IMR-90 (cell line): Measurements from ENCODE around the gene ZNF385B. TPM values are rescaled to one million over a fixed set of nuclear protein-coding genes. Genes with fewer than 3 reads are reported as not detected.

Experiments used
- ATAC-seq: fragments of 200-7000 bp; cut with Tn5 transposase; 2 replicates; pipeline ENCODE4 v1.9.1; 2020; ENCODE audit warnings: low read depth, mild to moderate bottlenecking, moderate library complexity
- BruUV-seq: library from RNA; stranded (reverse); fragments of 400-500 nt; replicated peaks from 2 replicates; lab custom pipeline; 2021; lab: Mats Ljungman, UMichigan
- CTCF ChIA-PET: fragments of 300-600 bp; formaldehyde crosslinking; extraction: SDS; loops from one replicate; lab custom pipeline; 2021; ENCODE audit warnings: antibody characterized with exemption; lab: Yijun Ruan, JAX
- POLR2A ChIA-PET: fragments of 300-600 bp; sonication (Branson Sonifier 250); formaldehyde crosslinking; loops from one replicate; lab custom pipeline; 2022; ENCODE audit warnings: antibody characterized with exemption; ENCODE audit not compliant: unreplicated experiment; lab: Charles Lee
- DNase-seq: peaks from one replicate; pipeline ENCODE4 v3.0.0; 2013
- H2AFZ ChIP-seq: replicated peaks from 2 replicates; pipeline ENCODE3; 2013; ENCODE audit warnings: low read length, mild to moderate bottlenecking; ENCODE audit not compliant: poor library complexity
- H2AK5ac ChIP-seq: 2 replicates; pipeline ENCODE4 v1.6.1; 2013; ENCODE audit warnings: low read depth, low read length, inconsistent platforms
- H2AK9ac ChIP-seq: replicated peaks from 2 replicates; pipeline ENCODE3; 2013; ENCODE audit warnings: mild to moderate bottlenecking, low read depth, low read length, moderate library complexity; ENCODE audit not compliant: poor library complexity
- H2BK120ac ChIP-seq: 2 replicates; pipeline ENCODE4 v1.6.1; 2013; ENCODE audit warnings: low read depth, low read length, inconsistent platforms
- H2BK15ac ChIP-seq: 3 replicates; pipeline ENCODE4 v1.6.1; 2013; ENCODE audit warnings: low read depth, low read length, inconsistent platforms
- H2BK20ac ChIP-seq: 2 replicates; pipeline ENCODE4 v1.6.1; 2013; ENCODE audit warnings: low read depth, mild to moderate bottlenecking, inconsistent platforms, low read length, moderate library complexity
- H2BK5ac ChIP-seq: 2 replicates; pipeline ENCODE4 v1.6.1; 2013; ENCODE audit warnings: mild to moderate bottlenecking, low read depth, low read length, inconsistent platforms; ENCODE audit not compliant: poor library complexity, severe bottlenecking
- H3K14ac ChIP-seq: replicated peaks from 2 replicates; pipeline ENCODE4 v1.6.1; 2013; ENCODE audit warnings: low read depth, low read length, inconsistent platforms
- H3K18ac ChIP-seq: 2 replicates; pipeline ENCODE4 v1.6.1; 2013; ENCODE audit warnings: low read depth, low read length, control low read depth
- H3K23ac ChIP-seq: 2 replicates; pipeline ENCODE4 v1.6.1; 2013; ENCODE audit warnings: low read depth, low read length, inconsistent platforms
- H3K27ac ChIP-seq: 2 replicates; pipeline ENCODE4 v1.5.1; 2013; ENCODE audit warnings: mild to moderate bottlenecking, control low read depth, low read length; ENCODE audit not compliant: insufficient read depth
- H3K27me3 ChIP-seq: 2 replicates; pipeline ENCODE4 v1.6.1; 2013; ENCODE audit warnings: low read length; ENCODE audit not compliant: control insufficient read depth, insufficient read depth
- H3K36me3 ChIP-seq: 2 replicates; pipeline ENCODE4 v1.6.1; 2013; ENCODE audit warnings: low read length, mixed read lengths; ENCODE audit not compliant: control insufficient read depth, insufficient read depth
- H3K4ac ChIP-seq: 2 replicates; pipeline ENCODE4 v1.6.1; 2013; ENCODE audit warnings: low read depth, low read length, inconsistent platforms
- H3K4me1 ChIP-seq: 2 replicates; pipeline ENCODE4 v1.6.1; 2013; ENCODE audit warnings: low read length, mixed read lengths; ENCODE audit not compliant: control insufficient read depth, insufficient read depth
- H3K4me2 ChIP-seq: 2 replicates; pipeline ENCODE4 v1.6.1; 2013; ENCODE audit warnings: low read depth, mild to moderate bottlenecking, control low read depth, low read length, moderate library complexity
- H3K4me3 ChIP-seq: 2 replicates; pipeline ENCODE4 v1.5.1; 2013; ENCODE audit warnings: low read depth, mild to moderate bottlenecking, control low read depth, low read length, moderate library complexity; ENCODE audit not compliant: insufficient read depth
- H3K56ac ChIP-seq: 2 replicates; pipeline ENCODE4 v1.6.1; 2013; ENCODE audit warnings: low read length, inconsistent platforms; ENCODE audit not compliant: insufficient read depth; ENCODE audit errors: extremely low read depth
- H3K79me1 ChIP-seq, 2 experiments: 2 replicates each; pipeline ENCODE4 v1.6.1; 2013; ENCODE audit warnings: low read length in 2 of 2, inconsistent platforms in 1 of 2, low read depth in 1 of 2
- H3K9ac ChIP-seq: 2 replicates; pipeline ENCODE4 v1.6.1; 2013; ENCODE audit warnings: low read depth, low read length, control low read depth
- H3K9me1 ChIP-seq: 2 replicates; pipeline ENCODE4 v1.6.1; 2013; ENCODE audit warnings: low read length, inconsistent platforms; ENCODE audit not compliant: insufficient read depth
- H3K9me3 ChIP-seq: 2 replicates; pipeline ENCODE4 v1.6.1; 2013; ENCODE audit warnings: low read length; ENCODE audit not compliant: control insufficient read depth, insufficient read depth
- H4K20me1 ChIP-seq: 2 replicates; pipeline ENCODE4 v1.6.1; 2013; ENCODE audit warnings: low read length, inconsistent platforms; ENCODE audit not compliant: insufficient read depth
- H4K5ac ChIP-seq: 2 replicates; pipeline ENCODE4 v1.6.1; 2013; ENCODE audit warnings: mild to moderate bottlenecking, low read depth, low read length, control low read depth
- H4K8ac ChIP-seq, 2 experiments: 2 replicates each; pipeline ENCODE4 v1.6.1; 2013; ENCODE audit warnings: low read depth in 2 of 2, low read length in 2 of 2, control low read depth in 1 of 2, inconsistent platforms in 1 of 2
- H4K91ac ChIP-seq: 2 replicates; pipeline ENCODE4 v1.6.1; 2013; ENCODE audit warnings: low read depth, low read length, inconsistent platforms; ENCODE audit not compliant: insufficient read depth
- MAFK ChIP-seq: IDR thresholded peaks from 2 replicates; pipeline ENCODE4 v1.6.1; 2012; ENCODE audit warnings: low read depth, low read length, improper control_type of control experiment
- RFX5 ChIP-seq: IDR thresholded peaks from 2 replicates; pipeline ENCODE4 v1.8.0; 2012; ENCODE audit warnings: low read depth, mild to moderate bottlenecking, low read length, moderate library complexity
- dilution Hi-C: fragments of 300-500 bp; cut with HindIII; formaldehyde crosslinking; loops from one replicate; pipeline ENCODE4 v1.14.3; 2018; ENCODE audit warnings: low sequenced_read_pairs; ENCODE audit not compliant: unreplicated experiment
- in situ Hi-C: fragments of 300-500 bp; cut with MboI; formaldehyde crosslinking; loops from 3 replicates; pipeline ENCODE4 v1.14.3; 2019; ENCODE audit warnings: low sequenced_read_pairs, inconsistent platforms, mixed read lengths
- intact Hi-C: fragments of 100-400 bp; cut with micrococcal nuclease; formaldehyde crosslinking; loops from 2 replicates; pipeline ENCODE4 v1.10.0; 2022
- polyA plus RNA-seq, 3 experiments: library from polyadenylated mRNA; depleted of rRNA; stranded (reverse); fragments of >200 nt; gene quantifications; 2 replicates each; pipeline ENCODE4 v1.2.3, GENCODE V29; 2012; ENCODE audit warnings: low replicate concordance in 1 of 3
- total RNA-seq: library from RNA; depleted of rRNA; stranded (reverse); fragments of >200 nt; gene quantifications from 2 replicates; pipeline ENCODE4 v1.2.3, GENCODE V29; 2012

ZNF385B gene
- total and polyA plus RNA-seq, 2 of the 4 experiments (the other 2 are of a cell fraction): not detected

DNA sequence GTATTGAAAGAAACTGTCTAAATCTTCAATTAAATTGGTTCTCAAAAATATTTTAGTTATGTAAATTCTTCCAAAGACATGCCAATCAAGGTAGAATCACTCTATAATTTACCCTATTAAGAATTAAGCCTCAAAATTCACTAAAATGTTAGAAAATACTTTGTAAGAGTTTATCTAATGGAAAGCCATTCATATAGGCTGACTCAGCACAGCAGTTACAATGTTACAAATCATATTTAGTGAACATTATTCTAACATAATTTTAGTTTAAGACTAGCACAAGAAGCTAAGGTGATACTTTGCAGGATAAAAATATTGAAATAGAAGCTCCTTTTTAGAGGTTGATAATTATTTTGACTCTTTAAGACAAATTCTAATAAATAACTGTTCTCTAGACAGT, 137.0 kb downstream of the ZNF385B start:
- H3K36me3 ChIP-seq: no peaks in the 10 kb centered on the region
- H3K9me3 ChIP-seq: no peaks in the 10 kb centered on the region
- no peak overlapping the region for H2BK20ac ChIP-seq
- POLR2A ChIA-PET: no interaction called here
- H2BK15ac ChIP-seq: no peak overlapping the region
- no peak for DNase-seq
- H2AK5ac ChIP-seq: no peak overlapping the region
- in situ Hi-C loops (no loop called here), intact Hi-C loops (no loop called here), dilution Hi-C loops (no loop called here)
- H2AFZ ChIP-seq: no peak overlapping the region
- no peak for ATAC-seq
- H4K20me1 ChIP-seq: no peaks in the 10 kb centered on the region
- H3K4me1 ChIP-seq: no peaks in the 10 kb centered on the region
- H2BK5ac ChIP-seq: no peak overlapping the region
- no peak overlapping the region for H3K14ac ChIP-seq
- H3K18ac ChIP-seq: no peak overlapping the region
- no peak overlapping the region for H4K8ac ChIP-seq
- no peak overlapping the region for H3K27ac ChIP-seq
- no peak overlapping the region for H3K4me3 ChIP-seq
- no peaks in the 10 kb centered on the region for H3K27me3 ChIP-seq
- no peak overlapping the region for H3K56ac ChIP-seq
- H3K23ac ChIP-seq: no peak overlapping the region
- BruUV-seq: no TSS peak
- H3K79me1 ChIP-seq: no peaks in the 10 kb centered on the region
- H3K9ac ChIP-seq: no peak overlapping the region
- CTCF ChIA-PET: interaction anchor here (0.8 kb wide), 1 partner anchor 13 kb away, joined by 3 read pairs; no protein-coding TSS in a partner anchor
- no peak overlapping the region for H2BK120ac ChIP-seq
- no peak overlapping the region for H4K91ac ChIP-seq
- no peaks in the 10 kb centered on the region for H3K9me1 ChIP-seq
- H3K4ac ChIP-seq: no peak overlapping the region
- no peak overlapping the region for H3K4me2 ChIP-seq
- H2AK9ac ChIP-seq: no peak overlapping the region
- no peak overlapping the region for H4K5ac ChIP-seq
- TF ChIP-seq MAFK: peak; percentile 50
- TF ChIP-seq RFX5: no peak
